AG04450 (cell line): ENCODE results near the gene ELOVL5. TPM values are rescaled to one million over a fixed set of nuclear protein-coding genes. Genes with fewer than 3 reads are reported as not detected.

Experiments used
- CTCF ChIA-PET: fragments of 300-600, 350-600 bp; formaldehyde crosslinking; extraction: SDS; loops from one replicate; lab custom pipeline; 2022; ENCODE audit warnings: antibody characterized with exemption, inconsistent platforms; lab: Charles Lee
- POLR2A ChIA-PET: fragments of 350-600 bp; formaldehyde crosslinking; extraction: SDS; loops from one replicate; lab custom pipeline; 2021; ENCODE audit warnings: antibody characterized with exemption, inconsistent platforms; lab: Yijun Ruan, JAX
- DNase-seq: peaks from one replicate; pipeline ENCODE4 v3.0.0-alpha.2; 2011; ENCODE audit warnings: low read depth, low spot score
- H3K27ac ChIP-seq: one replicate; pipeline ENCODE4 v1.5.1; 2012; ENCODE audit warnings: low read depth, low read length, control low read depth
- H3K27me3 ChIP-seq: one replicate; pipeline ENCODE4 v1.6.0; 2012; ENCODE audit warnings: low read length; ENCODE audit not compliant: control insufficient read depth, insufficient read depth
- H3K4me3 ChIP-seq: 2 replicates; pipeline ENCODE4 v1.5.1; 2011; ENCODE audit warnings: mild to moderate bottlenecking, low read depth, low read length, control low read depth
- H3K9me3 ChIP-seq: 2 replicates; pipeline ENCODE4 v1.5.1; 2012; ENCODE audit warnings: low read length; ENCODE audit not compliant: control insufficient read depth, insufficient read depth
- CTCF ChIP-seq: IDR thresholded peaks from 2 replicates; pipeline ENCODE4 v1.5.1; 2011; ENCODE audit warnings: low read depth, low read length, control low read depth, inconsistent platforms
- polyA plus RNA-seq: library from polyadenylated mRNA; depleted of rRNA; stranded (reverse); fragments of >200 nt; gene quantifications from 2 replicates; pipeline ENCODE4 v1.2.3, GENCODE V29; 2011

ELOVL5 gene
- polyA plus RNA-seq, 1 experiment: 81.6 TPM

GRCh38 chr6:53359843-53360092 lies 11.0 kb upstream of the ELOVL5 start:
- Histone ChIP-seq H3K9me3 (peaks cover 4% of the 10 kb centered on the region; the same call in 1 of the 2 replicates), H3K27ac (peak overlapping the region; percentile 95), H3K27me3 (no peaks in the 10 kb centered on the region), H3K4me3 (peak overlapping the region; percentile 64)
- no peak for DNase-seq
- TF ChIP-seq CTCF: no peak
- ChIA-PET CTCF (interaction anchor here (0.8 kb wide), 1 partner anchor 366 kb away, joined by 5 read pairs; no protein-coding TSS in a partner anchor), POLR2A (interaction anchor here (0.7 to 1.4 kb wide), 6 partner anchors 10 to 435 kb away, joined by 3 to 7 read pairs (median 4); partner anchors contain the start of gene LRRC1)

GRCh38 chr6:53359095-53359842 lies 10.5 kb upstream of the ELOVL5 start:
- Histone ChIP-seq H3K9me3 (peaks cover 4% of the 10 kb centered on the region; the same call in 1 of the 2 replicates), H3K4me3 (peak overlapping the region; percentile 68), H3K27ac (peak overlapping the region; percentile 95), H3K27me3 (no peaks in the 10 kb centered on the region)
- no peak for TF ChIP-seq CTCF
- DNase-seq: peak; percentile 81
- ChIA-PET POLR2A (interaction anchor here (0.6 to 1.4 kb wide), 7 partner anchors 9 to 436 kb away, joined by 3 to 7 read pairs (median 4); partner anchors contain the start of gene LRRC1), CTCF (interaction anchor here (0.8 kb wide), 1 partner anchor 366 kb away, joined by 5 read pairs; no protein-coding TSS in a partner anchor)

- peak overlapping the region; percentile 68 for H3K4me3 ChIP-seq
- CTCF ChIA-PET: no interaction called here
- POLR2A ChIA-PET: interaction anchor here (0.6 to 1.4 kb wide), 3 partner anchors 9 to 95 kb away, joined by 4 to 6 read pairs (median 4); no protein-coding TSS in a partner anchor
- H3K27me3 ChIP-seq: no peaks in the 10 kb centered on the region
- TF ChIP-seq CTCF: no peak
- no peak for DNase-seq
- H3K27ac ChIP-seq: peak overlapping the region; percentile 80
- peaks cover 4% of the 10 kb centered on the region; the same call in 1 of the 2 replicates for H3K9me3 ChIP-seq
Measured at GRCh38 chr6:53358440-53359094, 9.8 kb upstream of the ELOVL5 start.

GRCh38 chr6:53357576-53358360 lies 9.0 kb upstream of the ELOVL5 start:
- no peak overlapping the region for H3K4me3 ChIP-seq
- H3K27ac ChIP-seq: no peak overlapping the region
- DNase-seq: no peak
- ChIA-PET CTCF (no interaction called here), POLR2A (no interaction called here)
- TF ChIP-seq CTCF: no peak
- H3K9me3 ChIP-seq: no peaks in the 10 kb centered on the region; the same call in 1 of the 2 replicates
- peaks cover 1% of the 10 kb centered on the region for H3K27me3 ChIP-seq
